CD14-positive monocyte (primary cell): ENCODE results near the gene MYO1G. TPM values are rescaled to one million over a fixed set of nuclear protein-coding genes. Genes with fewer than 3 reads are reported as not detected.

ENCODE experiments used
- DNase-seq, 3 donors: peaks; one replicate each; pipeline ENCODE4 v3.0.0-alpha.2; 2011 to 2022
- H2AFZ ChIP-seq: 2 replicates; pipeline ENCODE4 v1.6.0; 2012; ENCODE audit warnings: mild to moderate bottlenecking, low read depth, low read length, inconsistent platforms; ENCODE audit not compliant: insufficient read depth, poor library complexity, severe bottlenecking
- H3K27ac ChIP-seq, 2 donors: 1 replicate in 1 of 2; 2 replicates in 1 of 2; pipeline ENCODE4 v1.5.1; 2012 to 2013; ENCODE audit warnings: low read length in 2 of 2, control low read depth in 1 of 2, inconsistent platforms in 1 of 2, low read depth in 1 of 2, mild to moderate bottlenecking in 1 of 2
- H3K27me3 ChIP-seq, 2 donors: one replicate each; pipeline versions ENCODE4 v1.6.0 to v1.6.1; 2011 to 2013; ENCODE audit warnings: low read length in 2 of 2; ENCODE audit not compliant: control insufficient read depth in 2 of 2, insufficient read depth in 2 of 2
- H3K36me3 ChIP-seq, 2 donors: replicated peaks in 1 of 2; 1 replicate in 1 of 2; 2 replicates in 1 of 2; pipeline versions ENCODE4 v1.5.1 to v1.6.1; 2012 to 2013; ENCODE audit warnings: low read length in 2 of 2, control low read depth in 1 of 2, inconsistent platforms in 1 of 2, mild to moderate bottlenecking in 1 of 2; ENCODE audit not compliant: insufficient read depth in 2 of 2, control insufficient read depth in 1 of 2
- H3K4me1 ChIP-seq, 2 donors: 1 replicate in 1 of 2; 2 replicates in 1 of 2; pipeline versions ENCODE4 v1.5.1 to v1.6.1; 2012 to 2013; ENCODE audit warnings: low read length in 2 of 2, control low read depth in 1 of 2, inconsistent platforms in 1 of 2, mild to moderate bottlenecking in 1 of 2, moderate library complexity in 1 of 2; ENCODE audit not compliant: insufficient read depth in 2 of 2, control insufficient read depth in 1 of 2
- H3K4me2 ChIP-seq: replicated peaks from 2 replicates; pipeline ENCODE3; 2012; ENCODE audit warnings: low read length, moderate library complexity, mild to moderate bottlenecking; ENCODE audit not compliant: poor library complexity, severe bottlenecking; ENCODE audit errors: extremely low read depth
- H3K4me3 ChIP-seq, 3 experiments: fragments of 200-600 bp in 1 of 3; sonication (generic) in 1 of 3; replicated peaks in 1 of 3; 1 replicate in 2 of 3; 2 replicates in 1 of 3; pipeline ENCODE4 v1.5.1; 2011 to 2013; ENCODE audit warnings: low read length in 3 of 3, mild to moderate bottlenecking in 3 of 3, control low read depth in 2 of 3, low read depth in 2 of 3, inconsistent platforms in 1 of 3, moderate library complexity in 1 of 3
- H3K79me2 ChIP-seq: 2 replicates; pipeline ENCODE4 v1.6.0; 2012; ENCODE audit warnings: mild to moderate bottlenecking, control low read depth, inconsistent platforms, low read length, moderate library complexity; ENCODE audit not compliant: insufficient read depth
- H3K9ac ChIP-seq: 2 replicates; pipeline ENCODE4 v1.6.0; 2017; ENCODE audit warnings: low read length, mild to moderate bottlenecking; ENCODE audit not compliant: insufficient read depth, poor library complexity, severe bottlenecking
- H3K9me3 ChIP-seq, 2 donors: replicated peaks in 1 of 2; 1 replicate in 1 of 2; 2 replicates in 1 of 2; pipeline versions ENCODE4 v1.5.1 to v1.6.1; 2012 to 2013; ENCODE audit warnings: low read length in 2 of 2, control low read depth in 1 of 2; ENCODE audit not compliant: control insufficient read depth in 1 of 2, insufficient read depth in 1 of 2
- H4K20me1 ChIP-seq: 2 replicates; pipeline ENCODE4 v1.6.0; 2012; ENCODE audit warnings: mild to moderate bottlenecking, low read length, control low read depth, moderate library complexity; ENCODE audit not compliant: insufficient read depth
- H3K27ac Mint-ChIP-seq, 7 donors: one replicate each; pipeline ENCODE4 v1.8.0; 2020; ENCODE audit warnings: mild to moderate bottlenecking in 7 of 7, mixed read lengths in 7 of 7, moderate library complexity in 6 of 7, inconsistent platforms in 2 of 7
- H3K27me3 Mint-ChIP-seq, 3 donors: one replicate each; pipeline ENCODE4 v1.8.0; 2021 to 2022; ENCODE audit warnings: low read depth in 3 of 3, mild to moderate bottlenecking in 3 of 3, mixed read lengths in 3 of 3, moderate library complexity in 3 of 3, inconsistent platforms in 1 of 3
- H3K36me3 Mint-ChIP-seq, 2 donors: one replicate each; pipeline ENCODE4 v1.8.0; 2020; ENCODE audit warnings: mixed read lengths in 2 of 2, inconsistent platforms in 1 of 2, mild to moderate bottlenecking in 1 of 2
- H3K4me1 Mint-ChIP-seq: one replicate; pipeline ENCODE4 v1.8.0; 2020; ENCODE audit warnings: mild to moderate bottlenecking, mixed read lengths
- H3K4me3 Mint-ChIP-seq, 2 donors: one replicate each; pipeline ENCODE4 v1.8.0; 2020; ENCODE audit warnings: mild to moderate bottlenecking in 2 of 2, mixed read lengths in 2 of 2, moderate library complexity in 1 of 2
- H3K9me3 Mint-ChIP-seq, 7 donors: one replicate each; pipeline ENCODE4 v1.8.0; 2020 to 2022; ENCODE audit warnings: mixed read lengths in 7 of 7, mild to moderate bottlenecking in 6 of 7, moderate library complexity in 6 of 7, inconsistent platforms in 2 of 7
- CTCF ChIP-seq: fragments of 200-600 bp; IDR thresholded peaks from one replicate; pipeline ENCODE4 v1.8.0; 2022; ENCODE audit warnings: antibody characterized with exemption, mild to moderate bottlenecking
- WGBS: methylation state at CpG from one replicate; pipeline ENCODE4 v1.1.5; 2013; ENCODE audit warnings: missing lambda C conversion rate; ENCODE audit not compliant: insufficient coverage; 5-methylcytosine and 5-hydroxymethylcytosine counted together
- intact Hi-C, 2 donors: fragments of 100-400 bp; cut with micrococcal nuclease; formaldehyde crosslinking; loops; one replicate each; pipeline versions ENCODE4 v1.15.0 to v1.15.1; 2023
- polyA plus RNA-seq, 3 donors: library from polyadenylated mRNA; depleted of rRNA in 1 of 3; unstranded in 2 of 3; stranded (reverse) in 1 of 3; fragments of 300-500 nt in 2 of 3; fragments of >200 nt in 1 of 3; fragmentation: Illumina TruSeq in 2 of 3; gene quantifications; 1 replicate in 2 of 3; 2 replicates in 1 of 3; pipeline ENCODE4 v1.2.3, GENCODE V29; 2012 to 2021

The MYO1G gene
- polyA plus RNA-seq, 3 donors, result 119 to 314 (median 135) TPM

DNA sequence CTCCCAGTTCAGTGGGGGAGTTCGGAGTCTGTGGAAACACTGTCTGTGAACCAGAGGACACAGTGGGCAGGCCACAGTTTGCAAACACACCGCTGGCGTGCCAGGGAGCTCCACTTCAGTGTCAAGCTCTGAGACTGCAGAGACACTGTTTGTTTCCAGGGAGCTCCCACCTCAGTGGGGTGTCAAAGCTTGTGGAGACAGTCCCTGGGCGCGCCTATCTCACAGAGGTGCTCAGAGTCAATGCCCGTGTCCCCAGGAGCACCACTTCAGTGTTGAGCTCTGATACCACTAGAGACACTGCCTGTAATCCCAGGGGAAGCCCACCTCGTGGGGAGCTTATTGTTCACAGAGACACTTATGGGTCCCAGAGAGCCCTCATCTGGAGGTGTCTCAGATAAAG lies 4.3 kb downstream of the MYO1G start:
- H3K4me1 Mint-ChIP-seq, result peaks cover 31% of the 10 kb centered on the region
- H3K36me3 ChIP-seq, result peaks cover 73% of the 10 kb centered on the region in 2 donors
- H3K27ac Mint-ChIP-seq, result peak overlapping the region; percentile 46 to 100 (median 77)
- peaks cover 70 to 81% of the 10 kb centered on the region in 2 donors for H3K36me3 Mint-ChIP-seq
- no peak for DNase-seq
- no peak for TF ChIP-seq CTCF
- H2AFZ ChIP-seq, result no peak overlapping the region
- no peak overlapping the region for H3K4me3 Mint-ChIP-seq
- peaks cover 75% of the 10 kb centered on the region for H4K20me1 ChIP-seq
- WGBS, result 98% methylated on average over 6 of the region's 7 CpGs
- H3K9me3 ChIP-seq, result no peaks in the 10 kb centered on the region
- no peak overlapping the region for H3K4me2 ChIP-seq
- H3K9me3 Mint-ChIP-seq, result no peaks in the 10 kb centered on the region
- no peaks in the 10 kb centered on the region for H3K27me3 ChIP-seq
- H3K27ac ChIP-seq, result peak overlapping the region in 1 of 2 donors; percentile 100
- H3K4me3 ChIP-seq, result no peak overlapping the region
- H3K9ac ChIP-seq, result no peak overlapping the region
- peaks cover 90% of the 10 kb centered on the region for H3K79me2 ChIP-seq
- intact Hi-C loops, result loop anchor here (5.0 to 10.0 kb wide), 3 partner anchors 50 to 163 kb away; no protein-coding TSS in a partner anchor
- H3K4me1 ChIP-seq, result peaks cover 32 to 45% of the 10 kb centered on the region in 2 donors
- H3K27me3 Mint-ChIP-seq, result peaks cover 0 to 6% (median 0%) of the 10 kb centered on the region in 3 donors

GRCh38 chr7:44973610-44974401 lies 5.0 kb downstream of the MYO1G start:
- H3K9ac ChIP-seq, result no peak overlapping the region
- H3K9me3 ChIP-seq, result no peaks in the 10 kb centered on the region
- H4K20me1 ChIP-seq, result peaks cover 83% of the 10 kb centered on the region
- H2AFZ ChIP-seq, result no peak overlapping the region
- H3K9me3 Mint-ChIP-seq, result no peaks in the 10 kb centered on the region
- no peak overlapping the region for H3K4me3 ChIP-seq
- intact Hi-C loops, result loop anchor here (2.0 to 10.0 kb wide), 4 partner anchors 25 to 163 kb away; no protein-coding TSS in a partner anchor
- no peak overlapping the region for H3K4me2 ChIP-seq
- H3K36me3 ChIP-seq, result peaks cover 80 to 81% of the 10 kb centered on the region in 2 donors
- no peak overlapping the region for H3K4me3 Mint-ChIP-seq
- peak; percentile 82 for TF ChIP-seq CTCF
- peak; percentile 50 to 57 (median 56) for DNase-seq
- peaks cover 27 to 38% of the 10 kb centered on the region in 2 donors for H3K4me1 ChIP-seq
- peak overlapping the region; percentile 41 to 100 (median 60) for H3K27ac Mint-ChIP-seq
- peaks cover 0 to 6% (median 0%) of the 10 kb centered on the region in 3 donors for H3K27me3 Mint-ChIP-seq
- peak overlapping the region; percentile 6 to 100 for H3K27ac ChIP-seq
- H3K27me3 ChIP-seq, result no peaks in the 10 kb centered on the region
- peaks cover 26% of the 10 kb centered on the region for H3K4me1 Mint-ChIP-seq
- 92% methylated on average over 8 of the region's 10 CpGs for WGBS
- H3K79me2 ChIP-seq, result peaks cover 83% of the 10 kb centered on the region
- peaks cover 76 to 88% of the 10 kb centered on the region in 2 donors for H3K36me3 Mint-ChIP-seq
